ENCODE measurements around the gene KCNN2. TPM values are rescaled to one million over a fixed set of nuclear protein-coding genes. Genes with fewer than 3 reads are reported as not detected.

The KCNN2 gene
- total RNA-seq, 1 donor from 2014 or later, result not detected

GRCh38 chr5:114450437-114450836 is 88.6 kb downstream of the KCNN2 start:
- H3K36me3 Mint-ChIP-seq (ENCODE audit: low read depth), result no peaks in the 10 kb centered on the region
- H3K4me1 Mint-ChIP-seq, result no peaks in the 10 kb centered on the region
- no peak for DNase-seq
- intact Hi-C loops (cut with micrococcal nuclease), result loop anchor here (2.0 kb wide), 1 partner anchor 838 kb away; no protein-coding TSS in a partner anchor
- no peak overlapping the region for H3K4me3 Mint-ChIP-seq
- H3K9me3 Mint-ChIP-seq, result no peaks in the 10 kb centered on the region
- H3K27ac Mint-ChIP-seq, result no peak overlapping the region
- peaks cover 2% of the 10 kb centered on the region for H3K27me3 Mint-ChIP-seq

- H3K4me3 Mint-ChIP-seq, result no peak overlapping the region
- no peak for DNase-seq
- no peaks in the 10 kb centered on the region for H3K27me3 Mint-ChIP-seq
- H3K4me1 Mint-ChIP-seq, result no peaks in the 10 kb centered on the region
- H3K9me3 Mint-ChIP-seq, result no peaks in the 10 kb centered on the region
- H3K27ac Mint-ChIP-seq, result no peak overlapping the region
- no peaks in the 10 kb centered on the region for H3K36me3 Mint-ChIP-seq (ENCODE audit: low read depth)
- intact Hi-C loops (cut with micrococcal nuclease), result no loop called here
Observed at GRCh38 chr5:114458726-114459125, 96.9 kb downstream of the KCNN2 start.

GRCh38 chr5:114467171-114467570 is 105.3 kb downstream of the KCNN2 start:
- H3K27ac Mint-ChIP-seq, result no peak overlapping the region
- H3K36me3 Mint-ChIP-seq (ENCODE audit: low read depth), result no peaks in the 10 kb centered on the region
- DNase-seq, result no peak
- no peaks in the 10 kb centered on the region for H3K4me1 Mint-ChIP-seq
- intact Hi-C loops (cut with micrococcal nuclease), result no loop called here
- H3K4me3 Mint-ChIP-seq, result no peak overlapping the region
- H3K27me3 Mint-ChIP-seq, result no peaks in the 10 kb centered on the region
- H3K9me3 Mint-ChIP-seq, result no peaks in the 10 kb centered on the region

- no peak for DNase-seq
- Mint-ChIP-seq H3K4me3 (no peak overlapping the region), H3K27me3 (no peaks in the 10 kb centered on the region), H3K4me1 (no peaks in the 10 kb centered on the region), H3K9me3 (no peaks in the 10 kb centered on the region), H3K27ac (no peak overlapping the region), H3K36me3 (ENCODE audit: low read depth) (no peaks in the 10 kb centered on the region)
- intact Hi-C loops (cut with micrococcal nuclease), result no loop called here
Observed at GRCh38 chr5:114467729-114468128, 105.9 kb downstream of the KCNN2 start.

GRCh38 chr5:114469372-114469771 is 107.5 kb downstream of the KCNN2 start:
- Mint-ChIP-seq H3K27me3 (no peaks in the 10 kb centered on the region), H3K4me3 (no peak overlapping the region), H3K27ac (no peak overlapping the region), H3K36me3 (ENCODE audit: low read depth) (no peaks in the 10 kb centered on the region), H3K9me3 (no peaks in the 10 kb centered on the region), H3K4me1 (no peaks in the 10 kb centered on the region)
- intact Hi-C loops (cut with micrococcal nuclease), result no loop called here
- no peak for DNase-seq

- Mint-ChIP-seq H3K36me3 (ENCODE audit: low read depth) (no peaks in the 10 kb centered on the region), H3K4me1 (no peaks in the 10 kb centered on the region), H3K4me3 (no peak overlapping the region), H3K27me3 (no peaks in the 10 kb centered on the region), H3K27ac (no peak overlapping the region), H3K9me3 (no peaks in the 10 kb centered on the region)
- intact Hi-C loops (cut with micrococcal nuclease), result no loop called here
- no peak for DNase-seq
Observed at GRCh38 chr5:114471529-114471928, 109.7 kb downstream of the KCNN2 start.

- Mint-ChIP-seq H3K9me3 (no peaks in the 10 kb centered on the region), H3K27me3 (no peaks in the 10 kb centered on the region), H3K36me3 (ENCODE audit: low read depth) (no peaks in the 10 kb centered on the region), H3K4me3 (no peak overlapping the region), H3K27ac (no peak overlapping the region), H3K4me1 (no peaks in the 10 kb centered on the region)
- intact Hi-C loops (cut with micrococcal nuclease), result no loop called here
- DNase-seq, result no peak
Observed at GRCh38 chr5:114473541-114473940, 111.7 kb downstream of the KCNN2 start.

GRCh38 chr5:114477816-114478334 is 116.0 kb downstream of the KCNN2 start:
- no peaks in the 10 kb centered on the region for H3K27me3 Mint-ChIP-seq
- peaks cover 3% of the 10 kb centered on the region for H3K9me3 Mint-ChIP-seq
- no peak overlapping the region for H3K4me3 Mint-ChIP-seq
- no peak for DNase-seq
- H3K36me3 Mint-ChIP-seq (ENCODE audit: low read depth), result no peaks in the 10 kb centered on the region
- H3K4me1 Mint-ChIP-seq, result no peaks in the 10 kb centered on the region
- no peak overlapping the region for H3K27ac Mint-ChIP-seq
- intact Hi-C loops (cut with micrococcal nuclease), result no loop called here

- intact Hi-C loops (cut with micrococcal nuclease), result no loop called here
- no peak overlapping the region for H3K4me3 Mint-ChIP-seq
- no peaks in the 10 kb centered on the region for H3K4me1 Mint-ChIP-seq
- H3K27ac Mint-ChIP-seq, result no peak overlapping the region
- H3K27me3 Mint-ChIP-seq, result no peaks in the 10 kb centered on the region
- DNase-seq, result no peak
- H3K36me3 Mint-ChIP-seq (ENCODE audit: low read depth), result no peaks in the 10 kb centered on the region
- H3K9me3 Mint-ChIP-seq, result no peaks in the 10 kb centered on the region
Observed at GRCh38 chr5:114500756-114501155, 138.9 kb downstream of the KCNN2 start.

GRCh38 chr5:114504560-114504959 is 142.7 kb downstream of the KCNN2 start:
- no peaks in the 10 kb centered on the region for H3K27me3 Mint-ChIP-seq
- H3K27ac Mint-ChIP-seq, result no peak overlapping the region
- no peaks in the 10 kb centered on the region for H3K4me1 Mint-ChIP-seq
- H3K4me3 Mint-ChIP-seq, result no peak overlapping the region
- intact Hi-C loops (cut with micrococcal nuclease), result no loop called here
- DNase-seq, result no peak
- no peaks in the 10 kb centered on the region for H3K9me3 Mint-ChIP-seq
- H3K36me3 Mint-ChIP-seq (ENCODE audit: low read depth), result no peaks in the 10 kb centered on the region

GRCh38 chr5:114524221-114524620 is 162.4 kb downstream of the KCNN2 start:
- Mint-ChIP-seq H3K27me3 (no peaks in the 10 kb centered on the region), H3K36me3 (ENCODE audit: low read depth) (no peaks in the 10 kb centered on the region), H3K4me1 (no peaks in the 10 kb centered on the region), H3K27ac (no peak overlapping the region), H3K4me3 (no peak overlapping the region), H3K9me3 (no peaks in the 10 kb centered on the region)
- no peak for DNase-seq
- intact Hi-C loops (cut with micrococcal nuclease), result no loop called here

GRCh38 chr5:114544561-114544960 is 182.7 kb downstream of the KCNN2 start:
- no peak for DNase-seq
- H3K4me3 Mint-ChIP-seq, result no peak overlapping the region
- intact Hi-C loops (cut with micrococcal nuclease), result no loop called here
- no peaks in the 10 kb centered on the region for H3K36me3 Mint-ChIP-seq (ENCODE audit: low read depth)
- H3K27me3 Mint-ChIP-seq, result no peaks in the 10 kb centered on the region
- peaks cover 9% of the 10 kb centered on the region for H3K9me3 Mint-ChIP-seq
- H3K4me1 Mint-ChIP-seq, result no peaks in the 10 kb centered on the region
- H3K27ac Mint-ChIP-seq, result no peak overlapping the region

Data from activated CD4-positive, alpha-beta T cell treated with anti-CD3 and anti-CD28 coated beads, Interleukin-2, amount 10 ng/mL, durations not matched to agents 24 days and 14 days (primary cell).